SK-N-SH (cell line): ENCODE measurements around the gene KIF2A. TPM values are rescaled to one million over a fixed set of nuclear protein-coding genes. Genes with fewer than 3 reads are reported as not detected.

Experiments used
- CTCF ChIA-PET: fragments of 300-600, 350-600 bp; formaldehyde crosslinking; extraction: SDS; loops from one replicate; lab custom pipeline; 2021; lab: Yijun Ruan, JAX
- POLR2A ChIA-PET: fragments of 350-600 bp; sonication (Branson Sonifier 250); formaldehyde crosslinking; extraction: SDS; loops from one replicate; lab custom pipeline; 2020; ENCODE audit warnings: antibody characterized with exemption, inconsistent platforms; lab: Yijun Ruan, JAX
- DNase-seq: peaks from one replicate; pipeline ENCODE4 v3.0.0; 2012
- H2AFZ ChIP-seq: fragments of 200-600 bp; sonication (generic); 2 replicates; pipeline ENCODE4 v1.8.1; 2016; ENCODE audit warnings: antibody characterized with exemption, mild to moderate bottlenecking, low read depth
- H3F3A ChIP-seq: fragments of 200-600 bp; sonication (generic); replicated peaks from 2 replicates; pipeline ENCODE3; 2016; ENCODE audit warnings: antibody characterized with exemption, mild to moderate bottlenecking; ENCODE audit not compliant: insufficient read depth
- H3K27ac ChIP-seq, 2 experiments: fragments of 200-500 bp in 1 of 2; fragments of 200-600 bp in 1 of 2; sonication (Bioruptor generic) in 1 of 2; sonication (generic), shearing (Covaris generic) in 1 of 2; 2 replicates each; pipeline versions ENCODE4 v1.5.1 to v1.6.1; 2014 to 2016; ENCODE audit warnings: low read depth in 2 of 2, inconsistent platforms in 1 of 2, low read length in 1 of 2, mild to moderate bottlenecking in 1 of 2, mixed read lengths in 1 of 2
- H3K27me3 ChIP-seq: fragments of 200-600 bp; sonication (generic), shearing (Covaris generic); 2 replicates; pipeline ENCODE4 v1.6.1; 2016; ENCODE audit warnings: mixed run types; ENCODE audit not compliant: insufficient read depth
- H3K36me3 ChIP-seq, 2 experiments: fragments of 200-500 bp in 1 of 2; fragments of 200-600 bp in 1 of 2; sonication (Bioruptor generic) in 1 of 2; sonication (generic) in 1 of 2; replicated peaks in 1 of 2; 2 replicates each; pipeline versions ENCODE3 to v1.5.1; 2014 to 2016; ENCODE audit warnings: low read length in 1 of 2, mild to moderate bottlenecking in 1 of 2; ENCODE audit not compliant: insufficient read depth in 2 of 2, control insufficient read depth in 1 of 2
- H3K4me1 ChIP-seq, 2 experiments: fragments of 200-500 bp in 1 of 2; fragments of 200-600 bp in 1 of 2; sonication (Bioruptor generic) in 1 of 2; sonication (generic), shearing (Covaris generic) in 1 of 2; 2 replicates each; pipeline versions ENCODE4 v1.5.1 to v1.6.1; 2014 to 2016; ENCODE audit warnings: low read depth in 1 of 2, low read length in 1 of 2, mixed run types in 1 of 2; ENCODE audit not compliant: insufficient read depth in 2 of 2, control insufficient read depth in 1 of 2
- H3K4me2 ChIP-seq: fragments of 200-600 bp; sonication (generic), shearing (Covaris generic); 2 replicates; pipeline ENCODE4 v1.6.1; 2017; ENCODE audit warnings: mixed run types
- H3K4me3 ChIP-seq, 2 experiments: fragments of 200-500 bp in 1 of 2; fragments of 200-600 bp in 1 of 2; sonication (Bioruptor generic) in 1 of 2; sonication (generic), shearing (Covaris generic) in 1 of 2; 2 replicates each; pipeline versions ENCODE4 v1.5.1 to v1.8.1; 2014 to 2016; ENCODE audit warnings: low read depth in 2 of 2, inconsistent platforms in 1 of 2, low read length in 1 of 2, mild to moderate bottlenecking in 1 of 2, mixed read lengths in 1 of 2, moderate library complexity in 1 of 2
- H3K79me2 ChIP-seq: fragments of 200-600 bp; sonication (generic); 2 replicates; pipeline ENCODE4 v1.8.1; 2017; ENCODE audit warnings: mild to moderate bottlenecking; ENCODE audit not compliant: insufficient read depth
- H3K9ac ChIP-seq: fragments of 200-600 bp; sonication (generic); 2 replicates; pipeline ENCODE4 v1.6.1; 2017; ENCODE audit warnings: mixed run types
- H3K9me2 ChIP-seq: fragments of 200-600 bp; sonication (generic); 2 replicates; pipeline ENCODE4 v1.6.1; 2017; ENCODE audit warnings: mixed run types
- H3K9me3 ChIP-seq: fragments of 200-600 bp; sonication (generic); 2 replicates; pipeline ENCODE4 v1.6.1; 2017; ENCODE audit warnings: mixed run types, mild to moderate bottlenecking, moderate library complexity
- H4K20me1 ChIP-seq: fragments of 200-600 bp; sonication (generic); 2 replicates; pipeline ENCODE4 v1.6.1; 2017; ENCODE audit warnings: mild to moderate bottlenecking, mixed run types; ENCODE audit not compliant: insufficient read depth
- CHD2 ChIP-seq: fragments of 150-350 bp; IDR thresholded peaks from 2 replicates; pipeline ENCODE4 v1.6.1; 2018; ENCODE audit warnings: low read length; ENCODE audit not compliant: partially characterized antibody
- FOXM1 ChIP-seq: IDR thresholded peaks from 2 replicates; pipeline ENCODE4 v1.4.0; 2012; ENCODE audit warnings: low read depth, mild to moderate bottlenecking
- GABPA ChIP-seq: IDR thresholded peaks from 2 replicates; pipeline ENCODE4 v1.4.0; 2012; ENCODE audit warnings: low read depth, mild to moderate bottlenecking
- JUND ChIP-seq: IDR thresholded peaks from 2 replicates; pipeline ENCODE4 v1.4.0; 2012
- NRF1 ChIP-seq: IDR thresholded peaks from 2 replicates; pipeline ENCODE4 v1.6.1; 2012; ENCODE audit warnings: low read depth, mild to moderate bottlenecking, low read length
- POLR2AphosphoS5 ChIP-seq: IDR thresholded peaks from 2 replicates; pipeline ENCODE4 v1.6.1; 2012; ENCODE audit warnings: low read depth, low read length
- RAD21 ChIP-seq: IDR thresholded peaks from 2 replicates; pipeline ENCODE4 v1.6.1; 2012; ENCODE audit warnings: mild to moderate bottlenecking, low read length
- RFX5 ChIP-seq: IDR thresholded peaks from 2 replicates; pipeline ENCODE4 v1.6.1; 2012; ENCODE audit warnings: mild to moderate bottlenecking, improper control_type of control experiment, low read length
- SIN3A ChIP-seq: IDR thresholded peaks from 2 replicates; pipeline ENCODE4 v1.6.1; 2012; ENCODE audit warnings: low read depth, mild to moderate bottlenecking, low read length, moderate library complexity, borderline replicate concordance
- SMC3 ChIP-seq: IDR thresholded peaks from 2 replicates; pipeline ENCODE4 v1.6.1; 2012; ENCODE audit warnings: low read depth, low read length, improper control_type of control experiment
- TAF1 ChIP-seq: IDR thresholded peaks from 2 replicates; pipeline ENCODE4 v1.6.1; 2012; ENCODE audit warnings: low read depth, mild to moderate bottlenecking, low read length, moderate library complexity, borderline replicate concordance
- TCF12 ChIP-seq: IDR thresholded peaks from 2 replicates; pipeline ENCODE4 v1.4.0; 2012
- YY1 ChIP-seq: IDR thresholded peaks from 2 replicates; pipeline ENCODE4 v1.4.0; 2012; ENCODE audit warnings: low read depth, mild to moderate bottlenecking
- WGBS: methylation state at CpG from one replicate; pipeline ENCODE4 v1.1.6; 2017; ENCODE audit warnings: low lambda C conversion rate; 5-methylcytosine and 5-hydroxymethylcytosine counted together
- polyA plus RNA-seq, 3 experiments: library from polyadenylated mRNA; depleted of rRNA; stranded (reverse); fragments of >200 nt; gene quantifications; 2 replicates each; pipeline ENCODE4 v1.2.3, GENCODE V29; 2012
- TF ChIP-seq, protein P1 (sequence below): fragments of 200-600 bp; sonication (generic); IDR thresholded peaks from 2 replicates; pipeline ENCODE4 v1.6.1; 2017; ENCODE audit warnings: antibody characterized with exemption, mild to moderate bottlenecking, moderate library complexity
- TF ChIP-seq, protein P2 (sequence below): fragments of 150-350 bp; IDR thresholded peaks from 2 replicates; pipeline ENCODE4 v1.6.1; 2016; ENCODE audit warnings: mild to moderate bottlenecking, low read depth, low read length
- TF ChIP-seq, protein P3 (sequence below): fragments of 150-350 bp; IDR thresholded peaks from 2 replicates; pipeline ENCODE4 v1.6.1; 2017; ENCODE audit warnings: antibody characterized with exemption, low read length, low read depth, borderline replicate concordance
- TF ChIP-seq, protein P4 (sequence below): IDR thresholded peaks from 2 replicates; pipeline ENCODE4 v1.6.1; 2012; ENCODE audit warnings: mild to moderate bottlenecking, low read depth, low read length, moderate library complexity
- TF ChIP-seq, protein P5 (sequence below): IDR thresholded peaks from 2 replicates; pipeline ENCODE4 v1.4.0; 2012; ENCODE audit warnings: low read depth, borderline replicate concordance
- TF ChIP-seq, protein P6 (sequence below): IDR thresholded peaks from 2 replicates; pipeline ENCODE4 v1.4.0; 2012; ENCODE audit warnings: low read depth, borderline replicate concordance

Gene KIF2A
- polyA plus RNA-seq, 1 of the 3 experiments (the other 2 are of a cell fraction), result 14.3 TPM

DNA sequence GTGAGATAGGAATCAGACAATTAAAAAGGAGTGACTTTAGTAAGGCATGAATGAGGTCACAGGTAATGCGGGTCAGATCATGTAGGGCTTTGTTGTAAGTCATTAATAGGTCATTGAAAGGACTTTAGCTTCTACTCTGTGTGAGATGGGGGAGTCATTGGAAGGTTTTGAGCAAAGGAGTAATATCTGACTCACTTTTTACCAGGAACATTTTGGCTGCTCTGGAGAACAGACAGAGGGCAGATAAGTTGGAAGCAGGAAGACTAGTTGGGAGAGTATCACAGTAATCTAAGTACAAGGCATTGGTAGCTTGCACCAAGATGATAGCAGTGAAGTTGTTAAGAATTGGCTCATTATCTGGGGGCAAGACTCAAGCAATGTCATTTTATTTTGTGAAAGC is 37.4 kb downstream of the KIF2A start:
- ChIA-PET CTCF (interaction anchor here (0.6 to 1.5 kb wide), 3 partner anchors 8 to 928 kb away, joined by 3 to 6 read pairs (median 3); no protein-coding TSS in a partner anchor), POLR2A (no interaction called here)
- TF ChIP-seq, protein P1, sequence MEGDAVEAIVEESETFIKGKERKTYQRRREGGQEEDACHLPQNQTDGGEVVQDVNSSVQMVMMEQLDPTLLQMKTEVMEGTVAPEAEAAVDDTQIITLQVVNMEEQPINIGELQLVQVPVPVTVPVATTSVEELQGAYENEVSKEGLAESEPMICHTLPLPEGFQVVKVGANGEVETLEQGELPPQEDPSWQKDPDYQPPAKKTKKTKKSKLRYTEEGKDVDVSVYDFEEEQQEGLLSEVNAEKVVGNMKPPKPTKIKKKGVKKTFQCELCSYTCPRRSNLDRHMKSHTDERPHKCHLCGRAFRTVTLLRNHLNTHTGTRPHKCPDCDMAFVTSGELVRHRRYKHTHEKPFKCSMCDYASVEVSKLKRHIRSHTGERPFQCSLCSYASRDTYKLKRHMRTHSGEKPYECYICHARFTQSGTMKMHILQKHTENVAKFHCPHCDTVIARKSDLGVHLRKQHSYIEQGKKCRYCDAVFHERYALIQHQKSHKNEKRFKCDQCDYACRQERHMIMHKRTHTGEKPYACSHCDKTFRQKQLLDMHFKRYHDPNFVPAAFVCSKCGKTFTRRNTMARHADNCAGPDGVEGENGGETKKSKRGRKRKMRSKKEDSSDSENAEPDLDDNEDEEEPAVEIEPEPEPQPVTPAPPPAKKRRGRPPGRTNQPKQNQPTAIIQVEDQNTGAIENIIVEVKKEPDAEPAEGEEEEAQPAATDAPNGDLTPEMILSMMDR, result no peak
- TF ChIP-seq, protein P2, sequence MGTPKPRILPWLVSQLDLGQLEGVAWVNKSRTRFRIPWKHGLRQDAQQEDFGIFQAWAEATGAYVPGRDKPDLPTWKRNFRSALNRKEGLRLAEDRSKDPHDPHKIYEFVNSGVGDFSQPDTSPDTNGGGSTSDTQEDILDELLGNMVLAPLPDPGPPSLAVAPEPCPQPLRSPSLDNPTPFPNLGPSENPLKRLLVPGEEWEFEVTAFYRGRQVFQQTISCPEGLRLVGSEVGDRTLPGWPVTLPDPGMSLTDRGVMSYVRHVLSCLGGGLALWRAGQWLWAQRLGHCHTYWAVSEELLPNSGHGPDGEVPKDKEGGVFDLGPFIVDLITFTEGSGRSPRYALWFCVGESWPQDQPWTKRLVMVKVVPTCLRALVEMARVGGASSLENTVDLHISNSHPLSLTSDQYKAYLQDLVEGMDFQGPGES, result no peak
- TF ChIP-seq JUND, result no peak
- TF ChIP-seq TAF1, result no peak
- TF ChIP-seq, protein P3, sequence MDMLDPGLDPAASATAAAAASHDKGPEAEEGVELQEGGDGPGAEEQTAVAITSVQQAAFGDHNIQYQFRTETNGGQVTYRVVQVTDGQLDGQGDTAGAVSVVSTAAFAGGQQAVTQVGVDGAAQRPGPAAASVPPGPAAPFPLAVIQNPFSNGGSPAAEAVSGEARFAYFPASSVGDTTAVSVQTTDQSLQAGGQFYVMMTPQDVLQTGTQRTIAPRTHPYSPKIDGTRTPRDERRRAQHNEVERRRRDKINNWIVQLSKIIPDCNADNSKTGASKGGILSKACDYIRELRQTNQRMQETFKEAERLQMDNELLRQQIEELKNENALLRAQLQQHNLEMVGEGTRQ, result no peak
- TF ChIP-seq YY1, result no peak
- TF ChIP-seq NRF1, result no peak
- TF ChIP-seq RFX5, result no peak
- TF ChIP-seq TCF12, result no peak
- no peak for TF ChIP-seq SIN3A
- TF ChIP-seq, protein P4, sequence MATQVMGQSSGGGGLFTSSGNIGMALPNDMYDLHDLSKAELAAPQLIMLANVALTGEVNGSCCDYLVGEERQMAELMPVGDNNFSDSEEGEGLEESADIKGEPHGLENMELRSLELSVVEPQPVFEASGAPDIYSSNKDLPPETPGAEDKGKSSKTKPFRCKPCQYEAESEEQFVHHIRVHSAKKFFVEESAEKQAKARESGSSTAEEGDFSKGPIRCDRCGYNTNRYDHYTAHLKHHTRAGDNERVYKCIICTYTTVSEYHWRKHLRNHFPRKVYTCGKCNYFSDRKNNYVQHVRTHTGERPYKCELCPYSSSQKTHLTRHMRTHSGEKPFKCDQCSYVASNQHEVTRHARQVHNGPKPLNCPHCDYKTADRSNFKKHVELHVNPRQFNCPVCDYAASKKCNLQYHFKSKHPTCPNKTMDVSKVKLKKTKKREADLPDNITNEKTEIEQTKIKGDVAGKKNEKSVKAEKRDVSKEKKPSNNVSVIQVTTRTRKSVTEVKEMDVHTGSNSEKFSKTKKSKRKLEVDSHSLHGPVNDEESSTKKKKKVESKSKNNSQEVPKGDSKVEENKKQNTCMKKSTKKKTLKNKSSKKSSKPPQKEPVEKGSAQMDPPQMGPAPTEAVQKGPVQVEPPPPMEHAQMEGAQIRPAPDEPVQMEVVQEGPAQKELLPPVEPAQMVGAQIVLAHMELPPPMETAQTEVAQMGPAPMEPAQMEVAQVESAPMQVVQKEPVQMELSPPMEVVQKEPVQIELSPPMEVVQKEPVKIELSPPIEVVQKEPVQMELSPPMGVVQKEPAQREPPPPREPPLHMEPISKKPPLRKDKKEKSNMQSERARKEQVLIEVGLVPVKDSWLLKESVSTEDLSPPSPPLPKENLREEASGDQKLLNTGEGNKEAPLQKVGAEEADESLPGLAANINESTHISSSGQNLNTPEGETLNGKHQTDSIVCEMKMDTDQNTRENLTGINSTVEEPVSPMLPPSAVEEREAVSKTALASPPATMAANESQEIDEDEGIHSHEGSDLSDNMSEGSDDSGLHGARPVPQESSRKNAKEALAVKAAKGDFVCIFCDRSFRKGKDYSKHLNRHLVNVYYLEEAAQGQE, result no peak
- no peak for TF ChIP-seq RAD21
- TF ChIP-seq, protein P5, sequence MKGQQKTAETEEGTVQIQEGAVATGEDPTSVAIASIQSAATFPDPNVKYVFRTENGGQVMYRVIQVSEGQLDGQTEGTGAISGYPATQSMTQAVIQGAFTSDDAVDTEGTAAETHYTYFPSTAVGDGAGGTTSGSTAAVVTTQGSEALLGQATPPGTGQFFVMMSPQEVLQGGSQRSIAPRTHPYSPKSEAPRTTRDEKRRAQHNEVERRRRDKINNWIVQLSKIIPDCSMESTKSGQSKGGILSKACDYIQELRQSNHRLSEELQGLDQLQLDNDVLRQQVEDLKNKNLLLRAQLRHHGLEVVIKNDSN, result no peak
- TF ChIP-seq GABPA, result no peak
- no peak for TF ChIP-seq POLR2AphosphoS5
- TF ChIP-seq, protein P6, sequence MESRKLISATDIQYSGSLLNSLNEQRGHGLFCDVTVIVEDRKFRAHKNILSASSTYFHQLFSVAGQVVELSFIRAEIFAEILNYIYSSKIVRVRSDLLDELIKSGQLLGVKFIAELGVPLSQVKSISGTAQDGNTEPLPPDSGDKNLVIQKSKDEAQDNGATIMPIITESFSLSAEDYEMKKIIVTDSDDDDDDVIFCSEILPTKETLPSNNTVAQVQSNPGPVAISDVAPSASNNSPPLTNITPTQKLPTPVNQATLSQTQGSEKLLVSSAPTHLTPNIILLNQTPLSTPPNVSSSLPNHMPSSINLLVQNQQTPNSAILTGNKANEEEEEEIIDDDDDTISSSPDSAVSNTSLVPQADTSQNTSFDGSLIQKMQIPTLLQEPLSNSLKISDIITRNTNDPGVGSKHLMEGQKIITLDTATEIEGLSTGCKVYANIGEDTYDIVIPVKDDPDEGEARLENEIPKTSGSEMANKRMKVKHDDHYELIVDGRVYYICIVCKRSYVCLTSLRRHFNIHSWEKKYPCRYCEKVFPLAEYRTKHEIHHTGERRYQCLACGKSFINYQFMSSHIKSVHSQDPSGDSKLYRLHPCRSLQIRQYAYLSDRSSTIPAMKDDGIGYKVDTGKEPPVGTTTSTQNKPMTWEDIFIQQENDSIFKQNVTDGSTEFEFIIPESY, result no peak
- TF ChIP-seq FOXM1, result no peak
- TF ChIP-seq CHD2, result no peak
- no peak for TF ChIP-seq SMC3
- Histone ChIP-seq H2AFZ (no peak overlapping the region), H4K20me1 (peaks cover 39% of the 10 kb centered on the region; the same call in 1 of the 2 replicates), H3K4me3 (no peak overlapping the region), H3K4me1 (no peaks in the 10 kb centered on the region), H3K36me3 (peaks cover 5 to 14% of the 10 kb centered on the region in 2 experiments), H3F3A (peaks cover 3% of the 10 kb centered on the region), H3K9ac (no peak overlapping the region), H3K27ac (no peak overlapping the region), H3K9me2 (no peaks in the 10 kb centered on the region), H3K4me2 (no peak overlapping the region), H3K27me3 (no peaks in the 10 kb centered on the region), H3K79me2 (peaks cover 94% of the 10 kb centered on the region), H3K9me3 (no peaks in the 10 kb centered on the region)
- WGBS, result 88% methylated on average over 1 of the region's 1 CpG
- no peak for DNase-seq
